Sigmoid colon (tissue), 4 donors: Measurements from ENCODE around the gene CAPN8.

Experiments
- POLR2AphosphoS5 ChIP-seq, 4 donors: sonication (generic); formaldehyde crosslinking; IDR thresholded peaks; one replicate each; pipeline ENCODE4 v1.6.1; 2017; ENCODE audit warnings: antibody characterized with exemption in 4 of 4
- TF ChIP-seq, protein P1 (sequence below), 4 experiments: fragments of 450-650 bp in 3 of 4; fragments of 200-600 bp in 1 of 4; IDR thresholded peaks; one replicate each; pipeline ENCODE4 v1.5.1; 2016 to 2019; ENCODE audit warnings: antibody characterized with exemption in 4 of 4, mild to moderate bottlenecking in 3 of 4, moderate library complexity in 2 of 4

DNA sequence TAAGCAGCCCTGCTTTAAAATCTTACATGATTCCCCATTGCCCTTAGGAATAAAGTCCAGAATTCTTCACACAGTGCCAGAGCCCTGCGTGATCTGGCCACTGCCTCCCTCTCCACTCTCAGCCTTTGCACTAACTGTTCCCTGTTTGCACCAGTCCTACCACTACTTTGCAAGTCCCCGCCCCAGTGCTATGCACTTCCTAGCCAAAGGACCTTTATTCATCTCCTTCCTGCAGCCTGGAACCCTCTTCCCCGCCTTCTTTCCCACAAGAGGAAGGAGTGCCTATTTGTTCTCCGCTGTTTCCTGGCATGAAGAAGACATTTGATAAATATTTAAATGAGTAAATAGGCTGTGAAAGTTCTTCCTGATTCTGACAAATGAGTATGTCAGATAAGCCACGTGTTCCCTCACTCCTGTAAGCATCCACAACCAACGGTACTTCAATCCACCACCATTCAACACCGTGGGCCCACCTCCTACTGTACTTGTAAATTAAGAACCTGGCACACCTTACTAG lies 23.9 kb downstream of the CAPN8 start:
- no peak for TF ChIP-seq POLR2AphosphoS5 (IDR thresholded peaks at IDR 0.05)
- TF ChIP-seq, protein P1, sequence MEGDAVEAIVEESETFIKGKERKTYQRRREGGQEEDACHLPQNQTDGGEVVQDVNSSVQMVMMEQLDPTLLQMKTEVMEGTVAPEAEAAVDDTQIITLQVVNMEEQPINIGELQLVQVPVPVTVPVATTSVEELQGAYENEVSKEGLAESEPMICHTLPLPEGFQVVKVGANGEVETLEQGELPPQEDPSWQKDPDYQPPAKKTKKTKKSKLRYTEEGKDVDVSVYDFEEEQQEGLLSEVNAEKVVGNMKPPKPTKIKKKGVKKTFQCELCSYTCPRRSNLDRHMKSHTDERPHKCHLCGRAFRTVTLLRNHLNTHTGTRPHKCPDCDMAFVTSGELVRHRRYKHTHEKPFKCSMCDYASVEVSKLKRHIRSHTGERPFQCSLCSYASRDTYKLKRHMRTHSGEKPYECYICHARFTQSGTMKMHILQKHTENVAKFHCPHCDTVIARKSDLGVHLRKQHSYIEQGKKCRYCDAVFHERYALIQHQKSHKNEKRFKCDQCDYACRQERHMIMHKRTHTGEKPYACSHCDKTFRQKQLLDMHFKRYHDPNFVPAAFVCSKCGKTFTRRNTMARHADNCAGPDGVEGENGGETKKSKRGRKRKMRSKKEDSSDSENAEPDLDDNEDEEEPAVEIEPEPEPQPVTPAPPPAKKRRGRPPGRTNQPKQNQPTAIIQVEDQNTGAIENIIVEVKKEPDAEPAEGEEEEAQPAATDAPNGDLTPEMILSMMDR (IDR thresholded peaks at IDR 0.05): no peak
